Gastrocnemius medialis (tissue), 4 donors: ENCODE results near the gene GRIA2. TPM values are rescaled to one million over a fixed set of nuclear protein-coding genes. Genes with fewer than 3 reads are reported as not detected.
A peak's percentile ranks its signal among the peaks of the same experiment; 100 is the strongest.
"Not testable (repeated sequence)": the region's sequence is repeated elsewhere in the genome, so short reads cannot be mapped to it uniquely, and the experiment has no call there.

Source experiments
- ATAC-seq, 2 donors: fragments of 150-250 bp; one replicate each; pipeline ENCODE4 v1.9.1; 2016
- DNase-seq, 2 donors: peaks; one replicate each; pipeline ENCODE4 v3.0.0-alpha.2; 2019
- H3K27ac ChIP-seq, 4 donors: fragments of 200-600 bp; sonication (generic); 1 replicate in 1 of 4; 2 replicates in 3 of 4; pipeline ENCODE4 v1.5.1; 2016 to 2018; ENCODE audit warnings: mild to moderate bottlenecking in 2 of 4, moderate library complexity in 1 of 4
- H3K27me3 ChIP-seq, 3 donors: fragments of 200-600 bp; sonication (generic) in 2 of 3; 1 replicate in 1 of 3; 2 replicates in 2 of 3; pipeline versions ENCODE4 v1.5.1 to v1.6.0; 2016 to 2019; ENCODE audit warnings: mild to moderate bottlenecking in 1 of 3, moderate library complexity in 1 of 3
- H3K36me3 ChIP-seq, 2 donors: fragments of 200-600 bp; sonication (generic) in 1 of 2; one replicate each; pipeline ENCODE4 v1.5.1; 2017 to 2018
- H3K4me1 ChIP-seq, 2 donors: fragments of 200-600 bp; sonication (generic) in 1 of 2; one replicate each; pipeline ENCODE4 v1.5.1; 2016 to 2017; ENCODE audit warnings: mild to moderate bottlenecking in 2 of 2
- H3K4me3 ChIP-seq, 4 donors: fragments of 200-600 bp; sonication (generic) in 3 of 4; 1 replicate in 1 of 4; 2 replicates in 3 of 4; pipeline ENCODE4 v1.5.1; 2016 to 2019; ENCODE audit warnings: mild to moderate bottlenecking in 2 of 4
- H3K9me3 ChIP-seq, 3 donors: fragments of 200-600 bp; sonication (generic) in 2 of 3; 1 replicate in 1 of 3; 2 replicates in 2 of 3; pipeline ENCODE4 v1.5.1; 2016 to 2019
- CTCF ChIP-seq, 5 experiments: fragments of 450-650 bp in 3 of 5; fragments of 200-600 bp in 2 of 5; sonication (generic) in 2 of 5; IDR thresholded peaks in 4 of 5; conservative IDR thresholded peaks in 1 of 5; 1 replicate in 4 of 5; 2 replicates in 1 of 5; pipeline ENCODE4 v1.5.1; 2016 to 2019; ENCODE audit warnings: antibody characterized with exemption in 5 of 5, mild to moderate bottlenecking in 3 of 5, moderate library complexity in 3 of 5
- POLR2A ChIP-seq, 2 donors: fragments of 450-650 bp; IDR thresholded peaks; one replicate each; pipeline ENCODE4 v1.6.1; 2017; ENCODE audit warnings: antibody characterized with exemption in 2 of 2, mild to moderate bottlenecking in 2 of 2, moderate library complexity in 2 of 2
- in situ Hi-C, 4 donors: fragments of 200-750 bp; cut with MboI; loops; one replicate each; pipeline versions ENCODE4 v1.15.0 to v1.8.0; 2017; ENCODE audit warnings: low sequenced_read_pairs in 4 of 4
- intact Hi-C: fragments of 100-400 bp; cut with DNase I; formaldehyde crosslinking; loops from one replicate; pipeline ENCODE4 v1.15.1; 2023; ENCODE audit warnings: low total_unique reads
- total RNA-seq, 4 donors: library from RNA; depleted of rRNA; stranded (reverse); fragments of >200 nt; gene quantifications; one replicate each; pipeline versions ENCODE4 v1.1.0 to v1.2.3, GENCODE V29; 2016

The GRIA2 gene
- total RNA-seq = not detected

GRCh38 chr4:157220371-157220881 is at the start of gene GRIA2:
Gene GRIA2 (plus strand): TSS chr4:157220728. CDS start chr4:157221043, 315 bp downstream.
- DNase-seq (no peak), ATAC-seq (peak; percentile 23 to 33)
- no peaks in the 10 kb centered on the region for H3K36me3 ChIP-seq
- peak within 1 kb of the TSS in 1 of 4 donors; percentile 47 for H3K4me3 ChIP-seq
- intact Hi-C loops (no loop called here), in situ Hi-C loops (loop anchor here in 1 of 4 donors (5.0 to 25.0 kb wide), 2 partner anchors 72 to 742 kb away; no protein-coding TSS in a partner anchor)
- TF ChIP-seq POLR2A (IDR thresholded peaks at IDR 0.05) = no peak
- TF ChIP-seq CTCF (IDR thresholded peaks at IDR 0.05 in 4 of 5, conservative IDR thresholded peaks at IDR 0.05 in 1 of 5) = no peak
- H3K27me3 ChIP-seq = peaks cover 38 to 56% (median 47%) of the 10 kb centered on the region in 3 donors
- H3K27ac ChIP-seq = no peak within 1 kb of the TSS
- H3K9me3 ChIP-seq = no peaks in the 10 kb centered on the region
- peaks cover 7 to 11% of the 10 kb centered on the region in 2 donors for H3K4me1 ChIP-seq

GRCh38 chr4:157172011-157172410 is 48.5 kb upstream of the GRIA2 start:
- no peaks in the 10 kb centered on the region for H3K36me3 ChIP-seq

GRCh38 chr4:157180268-157180667 is 40.3 kb upstream of the GRIA2 start:
- in situ Hi-C loops, H3K27ac ChIP-seq, ATAC-seq, H3K4me3 ChIP-seq, H3K27me3 ChIP-seq, H3K4me1 ChIP-seq, intact Hi-C loops, DNase-seq, H3K9me3 ChIP-seq, H3K36me3 ChIP-seq: not testable (repeated sequence)

More at GRCh38 chr4:157172011-157172410, 48.5 kb upstream of the GRIA2 start:
- in situ Hi-C loops = no loop called here
- Histone ChIP-seq H3K4me1 (no peaks in the 10 kb centered on the region), H3K9me3 (no peaks in the 10 kb centered on the region), H3K27ac (no peak overlapping the region), H3K27me3 (no peaks in the 10 kb centered on the region), H3K4me3 (no peak overlapping the region)
- ATAC-seq = no peak
- DNase-seq = no peak
- intact Hi-C loops = no loop called here
- TF ChIP-seq POLR2A (IDR thresholded peaks at IDR 0.05) = no peak
- peak in 1 of 5 experiments; percentile 15 for TF ChIP-seq CTCF (IDR thresholded peaks at IDR 0.05 in 4 of 5, conservative IDR thresholded peaks at IDR 0.05 in 1 of 5)

- intact Hi-C loops = no loop called here
- in situ Hi-C loops = no loop called here
- TF ChIP-seq POLR2A (IDR thresholded peaks at IDR 0.05) = no peak
- no peak for TF ChIP-seq CTCF (IDR thresholded peaks at IDR 0.05 in 4 of 5, conservative IDR thresholded peaks at IDR 0.05 in 1 of 5)
- Histone ChIP-seq H3K4me3 (no peak overlapping the region), H3K4me1 (no peaks in the 10 kb centered on the region), H3K36me3 (no peaks in the 10 kb centered on the region), H3K9me3 (no peaks in the 10 kb centered on the region), H3K27me3 (no peaks in the 10 kb centered on the region), H3K27ac (no peak overlapping the region)
- DNase-seq (no peak), ATAC-seq (no peak)
Measured at GRCh38 chr4:157184300-157184699, 36.2 kb upstream of the GRIA2 start.

- DNase-seq (no peak), ATAC-seq (no peak)
- Histone ChIP-seq H3K36me3 (no peaks in the 10 kb centered on the region), H3K4me1 (no peaks in the 10 kb centered on the region), H3K27ac (no peak overlapping the region), H3K4me3 (no peak overlapping the region), H3K9me3 (no peaks in the 10 kb centered on the region), H3K27me3 (no peaks in the 10 kb centered on the region)
- no peak for TF ChIP-seq CTCF (IDR thresholded peaks at IDR 0.05 in 4 of 5, conservative IDR thresholded peaks at IDR 0.05 in 1 of 5)
- TF ChIP-seq POLR2A (IDR thresholded peaks at IDR 0.05) = no peak
- in situ Hi-C loops (no loop called here), intact Hi-C loops (no loop called here)
Measured at GRCh38 chr4:157185363-157185762, 35.2 kb upstream of the GRIA2 start.
